Fibroblast of mammary gland (primary cell): ENCODE data around the gene ZBTB2.

Experiments used
- DNase-seq: peaks from one replicate; pipeline ENCODE4 v3.0.0-alpha.2; 2010; ENCODE audit warnings: low read depth
- H3K4me3 ChIP-seq: 2 replicates; pipeline ENCODE4 v1.5.1; 2011; ENCODE audit warnings: low read depth, mild to moderate bottlenecking, low read length, moderate library complexity; ENCODE audit not compliant: control insufficient read depth
- TF ChIP-seq, protein P1 (sequence below): conservative IDR thresholded peaks from 2 replicates; pipeline ENCODE4 v1.5.1; 2011; ENCODE audit warnings: low read depth, low read length, inconsistent platforms; ENCODE audit not compliant: control insufficient read depth, insufficient read depth

Gene ZBTB2

DNA sequence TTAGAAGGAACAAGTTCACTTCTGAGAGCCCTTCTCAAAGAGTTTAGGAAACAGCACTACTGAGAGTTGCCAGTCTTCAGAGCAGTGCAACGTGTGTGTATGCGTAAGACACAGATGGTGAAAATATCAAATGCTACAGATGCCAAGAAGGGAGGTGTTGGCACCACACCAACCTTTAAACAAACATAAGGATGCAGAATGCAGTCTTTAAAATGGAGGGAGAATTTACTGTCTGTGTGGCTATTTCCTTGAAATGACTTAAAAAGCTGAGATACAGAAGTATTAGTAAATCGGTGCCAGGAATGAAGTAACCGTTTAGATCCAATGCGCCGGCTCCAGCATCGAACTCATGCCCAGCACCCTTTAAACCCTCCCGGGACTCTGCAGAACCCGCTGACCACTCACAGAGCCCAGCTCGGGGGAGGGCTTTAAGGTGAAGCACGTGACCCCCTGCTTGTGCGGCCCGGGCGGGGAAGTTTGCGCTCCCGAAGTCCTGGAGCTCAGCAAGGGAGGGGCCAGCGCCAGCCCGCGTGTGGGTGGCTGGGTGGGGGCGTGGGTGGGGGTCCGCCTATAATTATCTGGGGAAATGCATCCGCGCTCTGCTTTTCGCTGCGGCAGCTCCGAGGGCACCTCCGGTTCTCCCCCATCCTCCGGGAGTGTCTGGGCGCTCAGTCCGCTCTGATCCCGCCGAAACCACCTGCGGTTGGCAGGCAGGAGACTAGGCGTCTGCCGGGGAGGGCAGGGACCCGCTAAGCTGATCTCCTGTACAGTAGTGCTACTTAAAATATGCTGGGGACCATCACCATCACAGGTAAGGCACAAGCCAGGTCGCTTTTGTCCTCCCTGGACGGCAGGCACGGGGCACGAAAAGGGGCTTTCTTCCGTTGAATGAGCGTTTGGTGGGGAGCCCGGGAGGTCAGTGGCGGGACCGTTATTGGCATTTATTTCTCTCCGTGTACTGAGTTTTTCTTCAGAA lies 66.0 kb downstream of the ZBTB2 start:
- DNase-seq = peak; percentile 86
- TF ChIP-seq, protein P1, sequence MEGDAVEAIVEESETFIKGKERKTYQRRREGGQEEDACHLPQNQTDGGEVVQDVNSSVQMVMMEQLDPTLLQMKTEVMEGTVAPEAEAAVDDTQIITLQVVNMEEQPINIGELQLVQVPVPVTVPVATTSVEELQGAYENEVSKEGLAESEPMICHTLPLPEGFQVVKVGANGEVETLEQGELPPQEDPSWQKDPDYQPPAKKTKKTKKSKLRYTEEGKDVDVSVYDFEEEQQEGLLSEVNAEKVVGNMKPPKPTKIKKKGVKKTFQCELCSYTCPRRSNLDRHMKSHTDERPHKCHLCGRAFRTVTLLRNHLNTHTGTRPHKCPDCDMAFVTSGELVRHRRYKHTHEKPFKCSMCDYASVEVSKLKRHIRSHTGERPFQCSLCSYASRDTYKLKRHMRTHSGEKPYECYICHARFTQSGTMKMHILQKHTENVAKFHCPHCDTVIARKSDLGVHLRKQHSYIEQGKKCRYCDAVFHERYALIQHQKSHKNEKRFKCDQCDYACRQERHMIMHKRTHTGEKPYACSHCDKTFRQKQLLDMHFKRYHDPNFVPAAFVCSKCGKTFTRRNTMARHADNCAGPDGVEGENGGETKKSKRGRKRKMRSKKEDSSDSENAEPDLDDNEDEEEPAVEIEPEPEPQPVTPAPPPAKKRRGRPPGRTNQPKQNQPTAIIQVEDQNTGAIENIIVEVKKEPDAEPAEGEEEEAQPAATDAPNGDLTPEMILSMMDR = no peak

DNA sequence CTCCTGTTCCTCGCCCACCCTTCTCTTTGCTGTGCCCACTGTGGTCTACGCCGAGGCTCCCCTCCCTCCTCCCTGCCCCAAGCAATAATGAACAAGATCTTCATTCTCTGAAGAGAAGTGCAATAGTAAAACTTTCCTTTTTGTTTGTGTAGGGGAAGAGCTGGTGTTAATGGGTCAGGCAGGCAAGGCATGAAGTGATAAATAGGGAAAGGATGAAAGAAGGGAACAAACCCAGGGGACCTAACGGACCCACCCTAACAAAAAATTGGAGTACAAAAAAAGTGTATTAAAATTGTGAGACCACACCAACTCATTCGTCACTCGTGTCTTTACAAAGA lies 66.9 kb downstream of the ZBTB2 start:
- H3K4me3 ChIP-seq = no peak overlapping the region
- TF ChIP-seq, protein P1 = no peak
- no peak for DNase-seq

More for the DNA sequence above, 66.0 kb downstream of the ZBTB2 start:
- peak overlapping the region; percentile 77 for H3K4me3 ChIP-seq

DNA sequence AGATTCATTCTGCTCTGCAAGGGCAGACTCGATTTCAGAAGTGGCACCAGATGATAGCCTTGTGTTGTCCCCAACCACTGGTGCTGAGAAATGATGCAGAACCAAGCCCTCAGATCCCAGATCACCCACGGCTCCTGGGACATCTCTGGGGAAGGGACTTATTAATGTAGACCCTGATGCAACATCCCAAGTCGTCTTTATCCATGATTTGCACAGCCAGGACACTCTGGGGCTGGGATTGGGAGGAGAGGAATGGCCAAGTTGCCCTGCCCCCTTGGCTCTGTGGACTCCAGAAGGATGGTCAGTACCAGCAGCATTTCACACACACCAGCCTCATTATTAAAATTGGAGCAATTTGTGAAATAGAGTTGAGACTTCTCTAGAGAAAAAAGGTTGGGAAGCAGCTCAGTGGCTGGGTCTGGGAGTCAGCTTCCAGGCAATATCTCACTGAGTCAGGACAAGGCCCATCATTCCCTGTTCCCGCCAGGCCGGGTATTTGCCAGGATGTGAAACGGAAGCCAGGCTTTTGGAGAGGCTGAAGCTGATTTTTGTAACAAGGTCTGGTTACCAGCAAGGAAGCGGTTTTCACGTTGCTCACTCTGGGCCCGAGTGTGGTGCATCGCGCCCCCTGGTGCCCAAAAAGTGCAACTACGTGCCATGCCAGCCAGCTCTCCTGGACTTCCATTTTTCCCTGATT lies 67.4 kb downstream of the ZBTB2 start:
- peak; percentile 97 for DNase-seq
- TF ChIP-seq, protein P1 = peak; percentile 97
- no peak overlapping the region for H3K4me3 ChIP-seq

DNA sequence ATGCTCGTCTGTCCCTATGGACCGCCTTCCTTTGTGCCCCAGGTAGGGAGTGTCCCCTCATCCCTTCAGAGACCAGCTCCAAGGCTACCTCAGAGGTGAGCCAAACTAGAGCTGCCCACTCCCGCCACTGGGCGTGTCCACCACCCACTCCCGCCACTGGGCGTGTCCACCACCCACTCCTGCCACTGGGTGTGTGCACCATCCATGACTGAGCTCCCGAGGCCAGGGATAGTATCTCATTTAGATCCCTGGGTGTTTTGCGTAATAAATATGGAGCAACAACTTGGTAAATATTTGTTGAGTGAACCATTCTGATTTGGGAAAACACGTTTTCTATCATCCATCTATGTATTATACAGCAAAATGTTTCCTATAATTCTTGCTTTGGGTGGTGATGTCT lies 68.8 kb downstream of the ZBTB2 start:
- no peak overlapping the region for H3K4me3 ChIP-seq
- TF ChIP-seq, protein P1 = no peak
- no peak for DNase-seq

DNA sequence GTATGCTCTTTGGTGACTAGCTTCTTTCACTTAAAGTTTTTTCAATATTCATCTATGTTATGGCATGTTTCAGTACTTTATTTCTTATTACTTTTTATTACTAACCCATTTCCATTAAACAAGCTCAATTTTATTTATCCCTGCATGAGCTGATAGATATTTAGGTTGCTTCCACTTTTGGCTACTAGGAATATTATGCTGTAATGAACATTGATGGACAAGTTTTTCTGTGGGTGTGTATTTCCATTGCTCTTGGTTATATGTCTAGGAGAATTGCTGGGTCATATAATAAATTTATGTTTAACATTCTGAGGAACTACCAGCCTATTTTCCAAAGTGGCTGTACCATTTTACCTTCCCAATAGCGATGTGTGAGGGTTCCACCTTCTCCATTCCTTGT lies 69.9 kb downstream of the ZBTB2 start:
- TF ChIP-seq, protein P1 = no peak
- no peak for DNase-seq
- H3K4me3 ChIP-seq = no peak overlapping the region

DNA sequence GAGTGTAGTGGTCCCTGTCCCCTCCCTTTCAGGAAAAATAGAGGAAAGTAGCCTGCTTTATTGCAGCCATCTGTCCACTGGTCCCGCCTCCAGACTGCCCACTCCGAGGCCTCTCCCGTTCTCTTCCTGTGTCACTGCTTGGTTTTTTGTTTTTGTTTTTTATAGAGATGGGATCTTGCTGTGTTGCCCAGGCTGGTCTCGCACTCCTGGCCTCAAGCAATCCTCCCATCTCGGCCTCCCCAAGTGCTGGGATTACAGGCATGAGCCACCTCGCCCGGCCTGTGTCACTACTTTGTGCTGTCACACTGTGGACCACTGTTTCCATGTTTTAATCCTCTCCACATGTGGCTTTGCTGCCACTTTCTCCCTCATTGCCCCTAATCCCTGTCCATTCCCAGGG lies 71.2 kb downstream of the ZBTB2 start:
- no peak for DNase-seq
- TF ChIP-seq, protein P1 = no peak
- H3K4me3 ChIP-seq = no peak overlapping the region
